Esophagus muscularis mucosa (tissue), 3 donors: Measurements from ENCODE around the gene RGS12.

Experiments used
- POLR2A ChIP-seq: fragments of 450-650 bp; IDR thresholded peaks from one replicate; pipeline ENCODE4 v1.6.1; 2017; ENCODE audit warnings: antibody characterized with exemption, moderate library complexity, mild to moderate bottlenecking, low read depth
- TF ChIP-seq, protein P1 (sequence below), 3 experiments: fragments of 200-600 bp in 2 of 3; fragments of 450-650 bp in 1 of 3; sonication (generic) in 2 of 3; IDR thresholded peaks; one replicate each; pipeline ENCODE4 v1.5.1; 2017 to 2019; ENCODE audit warnings: antibody characterized with exemption in 3 of 3, mild to moderate bottlenecking in 2 of 3, moderate library complexity in 1 of 3

DNA sequence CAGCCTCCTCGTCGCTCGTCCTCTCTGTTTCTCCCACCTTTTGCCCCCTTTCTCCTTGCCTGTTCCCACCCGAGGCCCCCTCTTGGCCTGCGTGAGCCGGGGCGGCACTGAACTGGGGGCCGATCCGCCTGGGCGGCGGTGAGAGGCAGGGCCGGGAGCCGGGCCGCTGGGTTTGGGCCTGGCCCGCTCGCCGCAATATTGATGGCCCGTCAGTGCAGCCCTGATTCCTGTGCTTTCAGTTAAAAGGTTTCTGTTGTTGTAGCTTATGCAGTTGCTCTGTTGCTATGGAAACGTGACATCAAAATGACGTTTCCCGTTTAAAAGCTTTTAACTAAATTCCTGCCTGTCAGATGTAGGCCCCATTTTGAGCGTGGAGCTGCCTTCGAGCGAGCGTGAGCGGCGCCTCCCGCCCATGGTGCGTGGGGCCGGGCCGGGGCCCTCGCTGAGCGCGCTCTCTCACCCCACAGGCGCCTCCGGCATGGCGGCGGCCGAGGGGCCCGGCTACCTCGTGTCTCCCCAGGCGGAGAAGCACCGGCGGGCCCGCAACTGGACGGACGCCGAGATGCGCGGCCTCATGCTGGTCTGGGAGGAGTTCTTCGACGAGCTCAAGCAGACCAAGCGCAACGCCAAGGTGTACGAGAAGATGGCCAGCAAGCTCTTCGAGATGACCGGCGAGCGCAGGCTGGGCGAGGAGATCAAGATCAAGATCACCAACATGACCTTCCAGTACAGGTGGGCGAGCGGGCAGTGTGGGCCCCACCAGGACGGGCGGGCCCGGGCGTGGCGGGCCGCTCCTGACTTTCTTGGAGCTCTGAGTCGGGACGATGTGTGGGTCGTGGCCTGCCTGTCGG, 43.8 kb upstream of the RGS12 start, which contains the start of gene MSANTD1:
- no peak for TF ChIP-seq POLR2A
- TF ChIP-seq, protein P1, sequence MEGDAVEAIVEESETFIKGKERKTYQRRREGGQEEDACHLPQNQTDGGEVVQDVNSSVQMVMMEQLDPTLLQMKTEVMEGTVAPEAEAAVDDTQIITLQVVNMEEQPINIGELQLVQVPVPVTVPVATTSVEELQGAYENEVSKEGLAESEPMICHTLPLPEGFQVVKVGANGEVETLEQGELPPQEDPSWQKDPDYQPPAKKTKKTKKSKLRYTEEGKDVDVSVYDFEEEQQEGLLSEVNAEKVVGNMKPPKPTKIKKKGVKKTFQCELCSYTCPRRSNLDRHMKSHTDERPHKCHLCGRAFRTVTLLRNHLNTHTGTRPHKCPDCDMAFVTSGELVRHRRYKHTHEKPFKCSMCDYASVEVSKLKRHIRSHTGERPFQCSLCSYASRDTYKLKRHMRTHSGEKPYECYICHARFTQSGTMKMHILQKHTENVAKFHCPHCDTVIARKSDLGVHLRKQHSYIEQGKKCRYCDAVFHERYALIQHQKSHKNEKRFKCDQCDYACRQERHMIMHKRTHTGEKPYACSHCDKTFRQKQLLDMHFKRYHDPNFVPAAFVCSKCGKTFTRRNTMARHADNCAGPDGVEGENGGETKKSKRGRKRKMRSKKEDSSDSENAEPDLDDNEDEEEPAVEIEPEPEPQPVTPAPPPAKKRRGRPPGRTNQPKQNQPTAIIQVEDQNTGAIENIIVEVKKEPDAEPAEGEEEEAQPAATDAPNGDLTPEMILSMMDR (IDR thresholded peaks at IDR 0.05): no peak
